ENCODE results near the gene PDCD5.
"Not testable (repeated sequence)": the region's sequence is repeated elsewhere in the genome, so short reads cannot be mapped to it uniquely, and the experiment has no call there.

The PDCD5 gene

DNA sequence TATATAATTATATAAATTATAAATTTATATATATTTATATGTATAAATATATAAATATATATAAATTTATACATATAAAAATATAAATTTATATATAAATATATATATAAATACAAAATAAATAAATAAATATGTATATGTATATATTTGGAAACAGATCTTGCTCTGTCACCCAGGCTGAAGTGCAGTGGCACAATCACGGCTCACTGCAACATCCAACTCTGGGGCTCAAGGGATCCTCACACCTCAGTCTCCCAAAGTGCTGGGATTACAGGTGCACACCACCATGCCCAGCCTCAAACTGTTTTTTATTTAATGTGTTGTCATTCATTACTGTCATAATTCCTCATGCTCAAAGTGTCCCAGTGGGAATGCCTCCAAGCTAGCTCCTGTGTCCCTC lies 25.2 kb upstream of the PDCD5 start:
- Histone ChIP-seq H3K4me1 (ENCODE audit: control insufficient read depth, insufficient read depth, low read length, poor library complexity, severe bottlenecking) (no peaks in the 10 kb centered on the region), H3K36me3 (ENCODE audit: control insufficient read depth, insufficient read depth, low read length) (no peaks in the 10 kb centered on the region), H3K9me3 (ENCODE audit: control insufficient read depth, low read length) (no peaks in the 10 kb centered on the region), H3K4me3 (ENCODE audit: extremely low read depth, insufficient read depth, low read length, poor library complexity, severe bottlenecking) (no peak overlapping the region), H3K27ac (ENCODE audit: low read depth, low read length, severe bottlenecking) (no peak overlapping the region)
- WGBS, 2 experiments (ENCODE audit: insufficient coverage in 2 of 2) = 80 to 83% methylated on average over 1 of the region's 1 CpG

DNA sequence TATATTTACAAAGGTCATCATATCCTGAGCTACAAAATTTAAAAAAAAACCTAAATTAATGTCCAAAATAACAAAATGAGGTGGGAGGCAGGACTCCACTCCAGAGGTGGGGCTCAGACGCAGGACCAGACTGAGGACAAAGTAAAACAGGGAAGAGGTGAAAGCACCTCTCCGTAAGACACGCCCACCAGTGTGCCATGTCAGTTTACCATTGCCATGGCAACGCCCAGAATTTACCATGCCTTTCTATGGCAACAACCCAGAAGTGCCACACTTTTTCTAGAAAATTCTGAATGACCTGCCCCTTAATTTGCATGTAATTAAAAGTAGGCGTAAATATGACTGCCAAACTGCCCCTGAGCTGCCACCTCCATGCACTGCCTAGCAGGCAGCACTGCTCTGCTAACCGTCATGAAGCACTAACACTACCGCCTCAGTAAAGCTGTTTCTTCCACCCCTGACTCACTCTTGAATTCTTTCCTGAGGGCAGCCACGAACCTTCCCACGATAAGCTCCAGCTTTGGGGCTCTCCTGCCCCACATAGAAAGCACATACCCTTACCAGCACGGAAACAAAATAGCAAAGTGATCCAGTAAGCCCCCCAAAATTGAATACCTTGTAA lies 22.3 kb upstream of the PDCD5 start:
- H3K4me1 ChIP-seq (ENCODE audit: control insufficient read depth, insufficient read depth, low read length, poor library complexity, severe bottlenecking) = no peaks in the 10 kb centered on the region
- H3K4me3 ChIP-seq (ENCODE audit: extremely low read depth, insufficient read depth, low read length, poor library complexity, severe bottlenecking) = no peak overlapping the region
- no peaks in the 10 kb centered on the region for H3K9me3 ChIP-seq (ENCODE audit: control insufficient read depth, low read length)
- H3K27ac ChIP-seq (ENCODE audit: low read depth, low read length, severe bottlenecking) = no peak overlapping the region
- WGBS, 2 experiments (ENCODE audit: insufficient coverage in 2 of 2) = 64 to 84% methylated on average over 7 to 10 of the region's 10 CpGs
- H3K36me3 ChIP-seq (ENCODE audit: control insufficient read depth, insufficient read depth, low read length) = no peaks in the 10 kb centered on the region

- Histone ChIP-seq H3K36me3 (ENCODE audit: control insufficient read depth, insufficient read depth, low read length) (no peaks in the 10 kb centered on the region), H3K27ac (ENCODE audit: low read depth, low read length, severe bottlenecking) (no peak overlapping the region), H3K9me3 (ENCODE audit: control insufficient read depth, low read length) (no peaks in the 10 kb centered on the region), H3K4me1 (ENCODE audit: control insufficient read depth, insufficient read depth, low read length, poor library complexity, severe bottlenecking) (no peaks in the 10 kb centered on the region), H3K4me3 (ENCODE audit: extremely low read depth, insufficient read depth, low read length, poor library complexity, severe bottlenecking) (no peak overlapping the region)
- 96 to 98% methylated on average over 6 to 9 of the region's 9 CpGs for WGBS, 2 experiments (ENCODE audit: insufficient coverage in 2 of 2)
Observed at GRCh38 chr19:32563761-32564160, 17.2 kb upstream of the PDCD5 start.

DNA sequence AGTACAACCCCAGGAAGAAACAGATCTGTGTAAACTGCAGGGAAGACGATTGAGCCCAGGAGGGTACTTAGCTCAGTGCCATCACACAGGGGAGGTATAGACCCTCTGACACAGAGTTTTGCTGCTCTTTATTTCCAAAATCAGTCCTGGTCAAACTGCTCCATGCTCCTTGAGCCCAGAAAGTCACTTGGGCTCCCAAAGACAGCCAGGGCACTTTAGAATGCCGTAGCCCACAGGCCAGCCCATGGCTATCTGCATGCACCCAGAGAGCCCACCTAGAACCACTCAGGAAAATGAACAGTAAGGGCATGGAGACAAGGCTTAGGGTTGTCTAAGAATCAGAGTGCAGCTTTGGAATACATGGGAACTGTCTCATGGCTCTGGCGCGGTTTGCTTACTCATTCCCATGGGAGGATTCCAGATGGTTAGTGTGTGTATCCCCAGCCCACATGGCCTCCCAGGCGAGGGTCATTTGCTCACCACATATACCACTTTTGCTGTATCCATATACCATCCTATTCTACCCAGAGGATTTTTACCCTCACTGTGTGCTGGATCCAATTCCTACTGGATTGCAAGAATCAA lies 14.7 kb upstream of the PDCD5 start:
- no peak overlapping the region for H3K27ac ChIP-seq (ENCODE audit: low read depth, low read length, severe bottlenecking)
- no peaks in the 10 kb centered on the region for H3K4me1 ChIP-seq (ENCODE audit: control insufficient read depth, insufficient read depth, low read length, poor library complexity, severe bottlenecking)
- 98 to 100% methylated on average over 3 to 5 of the region's 5 CpGs for WGBS, 2 experiments (ENCODE audit: insufficient coverage in 2 of 2)
- H3K36me3 ChIP-seq (ENCODE audit: control insufficient read depth, insufficient read depth, low read length) = no peaks in the 10 kb centered on the region
- no peaks in the 10 kb centered on the region for H3K9me3 ChIP-seq (ENCODE audit: control insufficient read depth, low read length)
- H3K4me3 ChIP-seq (ENCODE audit: extremely low read depth, insufficient read depth, low read length, poor library complexity, severe bottlenecking) = no peak overlapping the region

GRCh38 chr19:32567486-32567885 lies 13.5 kb upstream of the PDCD5 start:
- 87 to 91% methylated on average over 7 to 8 of the region's 9 CpGs for WGBS, 2 experiments (ENCODE audit: insufficient coverage in 2 of 2)
- no peak overlapping the region for H3K27ac ChIP-seq (ENCODE audit: low read depth, low read length, severe bottlenecking)
- H3K4me1 ChIP-seq (ENCODE audit: control insufficient read depth, insufficient read depth, low read length, poor library complexity, severe bottlenecking) = no peaks in the 10 kb centered on the region
- no peak overlapping the region for H3K4me3 ChIP-seq (ENCODE audit: extremely low read depth, insufficient read depth, low read length, poor library complexity, severe bottlenecking)
- H3K36me3 ChIP-seq (ENCODE audit: control insufficient read depth, insufficient read depth, low read length) = no peaks in the 10 kb centered on the region
- no peaks in the 10 kb centered on the region for H3K9me3 ChIP-seq (ENCODE audit: control insufficient read depth, low read length)

DNA sequence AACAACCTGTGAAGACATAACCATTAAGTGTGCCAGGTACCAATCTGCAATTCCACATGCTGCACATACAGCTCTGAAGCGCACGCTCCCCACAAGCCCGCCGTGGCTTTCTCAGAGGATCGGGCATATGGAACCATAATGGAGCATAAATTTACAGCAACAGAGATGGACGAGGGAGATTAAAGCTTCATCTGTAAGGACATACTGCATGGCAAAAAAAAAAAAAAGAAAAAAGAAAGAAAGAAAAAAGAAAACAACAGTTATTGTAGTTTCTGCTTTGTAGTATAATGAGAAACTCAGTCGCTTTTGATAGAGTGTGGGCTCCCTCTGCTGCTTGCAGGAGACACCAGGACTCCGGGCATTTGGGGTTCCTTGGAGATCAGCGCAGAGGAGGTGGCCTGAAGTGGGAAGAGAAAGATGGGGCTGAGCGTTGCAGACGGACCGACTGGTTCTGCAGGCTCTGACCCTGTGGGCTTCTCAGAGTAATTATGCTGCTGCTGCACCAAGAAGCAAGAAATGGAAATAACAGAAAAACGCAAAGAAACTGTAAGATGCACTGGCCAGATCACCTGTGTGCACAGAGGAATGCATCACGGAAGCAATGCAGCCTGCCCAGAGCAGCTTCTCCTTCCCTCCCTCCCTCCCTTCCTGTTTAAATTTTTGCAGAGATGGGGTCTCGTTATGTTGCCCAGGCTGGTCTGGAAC lies 10.8 kb upstream of the PDCD5 start:
- Histone ChIP-seq H3K9me3 (ENCODE audit: control insufficient read depth, low read length) (no peaks in the 10 kb centered on the region), H3K4me1 (ENCODE audit: control insufficient read depth, insufficient read depth, low read length, poor library complexity, severe bottlenecking) (no peaks in the 10 kb centered on the region), H3K27ac (ENCODE audit: low read depth, low read length, severe bottlenecking) (no peak overlapping the region), H3K4me3 (ENCODE audit: extremely low read depth, insufficient read depth, low read length, poor library complexity, severe bottlenecking) (no peak overlapping the region), H3K36me3 (ENCODE audit: control insufficient read depth, insufficient read depth, low read length) (no peaks in the 10 kb centered on the region)
- 58 to 62% methylated on average over 12 to 13 of the region's 15 CpGs for WGBS, 2 experiments (ENCODE audit: insufficient coverage in 2 of 2)

DNA sequence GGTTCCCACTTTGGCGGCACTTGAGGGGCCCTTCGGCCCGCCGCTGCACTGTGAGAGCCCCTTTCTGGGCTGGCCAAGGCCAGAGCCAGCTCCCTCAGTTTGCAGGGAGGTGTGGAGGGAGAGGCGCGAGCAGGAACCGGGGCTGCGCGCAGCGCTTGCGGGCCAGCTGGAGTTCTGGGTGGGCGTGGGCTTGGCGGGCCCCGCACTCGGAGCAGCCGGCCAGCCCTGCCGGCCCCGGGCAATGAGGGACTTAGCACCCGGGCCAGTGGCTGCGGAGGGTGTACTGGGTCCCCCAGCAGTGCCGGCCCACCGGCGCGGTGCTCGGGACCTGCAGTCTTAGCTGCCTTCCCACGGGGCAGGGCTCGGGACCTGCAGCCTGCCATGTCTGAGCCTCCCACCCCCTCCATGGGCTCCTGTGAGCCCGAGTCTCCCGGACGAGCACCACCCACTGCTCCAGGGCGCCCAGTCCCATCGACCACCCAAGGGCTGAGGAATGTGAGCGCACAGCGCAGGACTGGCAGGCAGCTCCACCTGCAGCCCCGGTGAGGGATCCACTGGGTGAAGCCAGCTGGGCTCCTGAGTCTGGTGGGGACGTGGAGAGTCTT lies 9.4 kb upstream of the PDCD5 start:
- 93 to 94% methylated on average over 11 to 16 of the region's 36 CpGs for WGBS, 2 experiments (ENCODE audit: insufficient coverage in 2 of 2)
- not testable (repeated sequence) for H3K4me3 ChIP-seq (ENCODE audit: extremely low read depth, insufficient read depth, low read length, poor library complexity, severe bottlenecking)

GRCh38 chr19:32572700-32573491 lies 8.1 kb upstream of the PDCD5 start:
- not testable (repeated sequence) for H3K4me1 ChIP-seq (ENCODE audit: control insufficient read depth, insufficient read depth, low read length, poor library complexity, severe bottlenecking); H3K9me3 ChIP-seq (ENCODE audit: control insufficient read depth, low read length); H3K4me3 ChIP-seq (ENCODE audit: extremely low read depth, insufficient read depth, low read length, poor library complexity, severe bottlenecking); H3K36me3 ChIP-seq (ENCODE audit: control insufficient read depth, insufficient read depth, low read length); H3K27ac ChIP-seq (ENCODE audit: low read depth, low read length, severe bottlenecking)
- 90 to 94% methylated on average over 9 to 17 of the region's 21 CpGs for WGBS, 2 experiments (ENCODE audit: insufficient coverage in 2 of 2)

More for the DNA sequence above, 9.4 kb upstream of the PDCD5 start:
- not testable (repeated sequence) for H3K9me3 ChIP-seq (ENCODE audit: control insufficient read depth, low read length); H3K4me1 ChIP-seq (ENCODE audit: control insufficient read depth, insufficient read depth, low read length, poor library complexity, severe bottlenecking); H3K27ac ChIP-seq (ENCODE audit: low read depth, low read length, severe bottlenecking); H3K36me3 ChIP-seq (ENCODE audit: control insufficient read depth, insufficient read depth, low read length)

DNA sequence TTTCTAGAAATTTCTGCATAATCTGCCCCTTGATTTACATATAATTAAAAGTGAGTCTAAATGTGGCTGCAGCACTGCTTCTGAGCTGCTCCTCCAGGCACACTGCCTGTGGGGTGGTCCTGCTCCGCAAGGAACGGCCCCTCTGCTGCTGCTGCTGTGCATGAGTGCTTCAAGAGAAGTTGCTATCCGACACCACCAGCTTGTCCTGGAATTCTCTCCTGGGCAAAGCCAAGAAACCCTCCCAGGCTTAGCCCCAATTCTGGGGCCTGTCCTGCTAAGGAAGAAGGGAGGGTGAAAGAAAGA lies 7.5 kb upstream of the PDCD5 start:
- Histone ChIP-seq H3K36me3 (ENCODE audit: control insufficient read depth, insufficient read depth, low read length) (no peaks in the 10 kb centered on the region), H3K4me1 (ENCODE audit: control insufficient read depth, insufficient read depth, low read length, poor library complexity, severe bottlenecking) (no peaks in the 10 kb centered on the region), H3K4me3 (ENCODE audit: extremely low read depth, insufficient read depth, low read length, poor library complexity, severe bottlenecking) (no peak overlapping the region), H3K27ac (ENCODE audit: low read depth, low read length, severe bottlenecking) (no peak overlapping the region), H3K9me3 (ENCODE audit: control insufficient read depth, low read length) (no peaks in the 10 kb centered on the region)
- WGBS, 2 experiments (ENCODE audit: insufficient coverage in 2 of 2) = 51 to 89% methylated on average over 3 of the region's 3 CpGs

DNA sequence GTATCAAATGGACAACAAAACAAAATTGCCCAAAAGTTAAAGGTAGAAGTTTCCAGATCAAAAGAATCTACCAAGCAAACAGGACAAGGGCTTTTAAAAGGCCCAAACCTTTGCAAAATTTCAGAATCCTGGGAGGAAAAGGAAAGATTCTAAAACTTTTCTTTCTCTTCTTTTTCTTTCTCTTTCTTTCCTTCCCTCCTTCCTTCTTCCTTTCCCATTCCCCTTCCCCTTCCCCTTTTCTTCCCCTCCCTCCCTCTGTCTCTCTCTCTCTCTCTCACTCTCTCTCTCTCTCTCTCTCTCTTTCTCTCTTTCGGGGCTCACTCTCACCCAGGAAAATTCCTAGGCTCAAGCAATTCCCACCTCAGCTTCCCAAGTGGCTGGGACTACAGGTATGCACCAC lies 4.2 kb upstream of the PDCD5 start:
- H3K4me1 ChIP-seq (ENCODE audit: control insufficient read depth, insufficient read depth, low read length, poor library complexity, severe bottlenecking) = no peaks in the 10 kb centered on the region
- H3K9me3 ChIP-seq (ENCODE audit: control insufficient read depth, low read length) = no peaks in the 10 kb centered on the region
- no peak overlapping the region for H3K27ac ChIP-seq (ENCODE audit: low read depth, low read length, severe bottlenecking)
- no peaks in the 10 kb centered on the region for H3K36me3 ChIP-seq (ENCODE audit: control insufficient read depth, insufficient read depth, low read length)
- no peak overlapping the region for H3K4me3 ChIP-seq (ENCODE audit: extremely low read depth, insufficient read depth, low read length, poor library complexity, severe bottlenecking)
- WGBS, 2 experiments (ENCODE audit: insufficient coverage in 2 of 2) = no CpG with 5 or more reads among the region's 1 CpG

Data from mesodermal cell (in vitro differentiated cells).